Measurements from ENCODE around the gene NEK6.

DNA sequence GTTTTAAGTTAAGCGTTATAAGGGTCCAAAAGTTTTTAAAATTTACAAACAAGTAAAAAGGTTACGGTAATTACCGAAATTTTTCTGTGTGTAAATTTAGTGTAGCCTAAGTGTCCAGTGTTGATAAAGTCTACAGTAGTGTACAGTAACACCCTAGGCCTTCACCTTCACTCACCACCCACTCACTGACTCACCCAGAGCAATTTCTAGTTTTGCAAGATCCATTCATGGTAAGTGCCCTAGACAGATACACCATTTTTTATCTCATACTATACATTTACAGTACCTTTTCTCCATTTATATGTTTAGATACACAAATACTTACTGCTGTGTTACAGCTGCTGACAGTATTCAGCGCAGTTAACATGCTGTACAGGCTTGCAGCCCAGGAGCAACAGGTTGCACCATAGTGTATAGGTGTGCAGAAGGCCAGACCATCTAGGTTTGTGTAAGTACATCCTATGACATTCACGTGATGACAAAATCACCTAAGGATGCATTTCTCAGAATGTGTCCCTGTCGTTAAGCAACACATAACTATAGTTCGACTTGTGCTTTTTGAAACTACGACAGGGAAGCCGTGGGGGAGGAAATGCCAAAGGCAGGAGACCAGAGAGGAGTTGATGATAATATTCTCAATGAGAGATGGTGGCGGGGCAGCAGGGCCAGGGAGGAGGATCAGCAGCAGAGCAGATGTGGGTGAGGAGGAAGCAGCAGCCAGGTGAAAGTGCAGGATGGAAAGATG lies 108.9 kb downstream of the NEK6 start:
- TF ChIP-seq, protein P1, sequence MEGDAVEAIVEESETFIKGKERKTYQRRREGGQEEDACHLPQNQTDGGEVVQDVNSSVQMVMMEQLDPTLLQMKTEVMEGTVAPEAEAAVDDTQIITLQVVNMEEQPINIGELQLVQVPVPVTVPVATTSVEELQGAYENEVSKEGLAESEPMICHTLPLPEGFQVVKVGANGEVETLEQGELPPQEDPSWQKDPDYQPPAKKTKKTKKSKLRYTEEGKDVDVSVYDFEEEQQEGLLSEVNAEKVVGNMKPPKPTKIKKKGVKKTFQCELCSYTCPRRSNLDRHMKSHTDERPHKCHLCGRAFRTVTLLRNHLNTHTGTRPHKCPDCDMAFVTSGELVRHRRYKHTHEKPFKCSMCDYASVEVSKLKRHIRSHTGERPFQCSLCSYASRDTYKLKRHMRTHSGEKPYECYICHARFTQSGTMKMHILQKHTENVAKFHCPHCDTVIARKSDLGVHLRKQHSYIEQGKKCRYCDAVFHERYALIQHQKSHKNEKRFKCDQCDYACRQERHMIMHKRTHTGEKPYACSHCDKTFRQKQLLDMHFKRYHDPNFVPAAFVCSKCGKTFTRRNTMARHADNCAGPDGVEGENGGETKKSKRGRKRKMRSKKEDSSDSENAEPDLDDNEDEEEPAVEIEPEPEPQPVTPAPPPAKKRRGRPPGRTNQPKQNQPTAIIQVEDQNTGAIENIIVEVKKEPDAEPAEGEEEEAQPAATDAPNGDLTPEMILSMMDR (conservative IDR thresholded peaks at IDR 0.05) = no peak
- no peak for TF ChIP-seq EZH2 (IDR thresholded peaks at IDR 0.05; ENCODE audit: low read depth)

Measured in PC-9 (cell line).